NCI-H2029 treated with DMSO at 0.1 percent for 48 hours (cell line): ENCODE results near the gene SLC27A1.

Experiments
- DNase-seq: peaks from one replicate; lab custom pipeline; 2025; lab: John Stamatoyannopoulos, UW

The SLC27A1 gene

GRCh38 chr19:17470068-17470841 is at the start of gene SLC27A1:
TSS of gene SLC27A1 (plus strand) at chr19:17470524. CDS start at chr19:17470541, 17 bp downstream.
- peak; percentile 89 for DNase-seq

DNA sequence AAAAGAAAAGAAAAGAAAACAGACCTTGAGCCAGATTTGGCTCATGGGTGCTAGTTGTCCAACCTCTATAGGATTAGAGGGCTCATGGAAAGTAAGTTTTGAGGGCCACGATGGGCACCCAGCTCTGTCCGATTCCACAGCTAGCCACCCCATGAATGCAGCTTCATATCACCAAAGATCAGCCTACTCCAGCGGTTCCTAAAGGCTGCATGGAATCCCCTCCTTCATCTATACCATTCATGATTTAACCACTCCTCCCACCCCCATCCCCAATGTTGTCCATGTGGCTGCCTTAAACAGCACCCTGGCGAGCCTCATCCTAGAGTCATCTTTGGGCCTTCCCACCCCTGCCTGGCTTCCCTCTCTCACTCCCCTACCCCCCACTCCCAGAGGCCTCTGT is 48.4 kb upstream of the SLC27A1 start:
- DNase-seq: no peak

GRCh38 chr19:17423429-17424208 is 46.7 kb upstream of the SLC27A1 start:
- no peak for DNase-seq

- DNase-seq: no peak
Observed at GRCh38 chr19:17424743-17425365, 45.5 kb upstream of the SLC27A1 start.

- DNase-seq: no peak
Observed at GRCh38 chr19:17429641-17430113, 40.6 kb upstream of the SLC27A1 start.

DNA sequence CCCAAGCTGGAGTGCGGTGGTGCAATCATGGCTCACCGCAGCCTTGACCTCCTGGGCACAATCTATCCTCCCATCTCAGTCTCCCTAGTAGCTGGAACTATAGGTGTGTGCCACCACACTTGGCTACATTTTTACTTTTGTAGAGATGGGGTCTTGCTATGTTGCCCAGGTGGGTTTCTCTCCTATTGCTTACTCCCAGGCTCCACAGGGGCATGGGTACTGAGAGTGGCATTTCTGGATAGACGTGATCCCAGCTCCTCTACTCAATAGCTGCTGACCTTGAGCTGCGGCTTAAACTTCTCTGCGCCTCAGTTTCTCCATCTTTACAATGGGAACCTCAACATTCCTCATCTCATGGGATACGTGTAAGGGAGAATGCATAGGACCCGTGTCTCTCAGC is 38.9 kb upstream of the SLC27A1 start:
- DNase-seq: no peak

DNA sequence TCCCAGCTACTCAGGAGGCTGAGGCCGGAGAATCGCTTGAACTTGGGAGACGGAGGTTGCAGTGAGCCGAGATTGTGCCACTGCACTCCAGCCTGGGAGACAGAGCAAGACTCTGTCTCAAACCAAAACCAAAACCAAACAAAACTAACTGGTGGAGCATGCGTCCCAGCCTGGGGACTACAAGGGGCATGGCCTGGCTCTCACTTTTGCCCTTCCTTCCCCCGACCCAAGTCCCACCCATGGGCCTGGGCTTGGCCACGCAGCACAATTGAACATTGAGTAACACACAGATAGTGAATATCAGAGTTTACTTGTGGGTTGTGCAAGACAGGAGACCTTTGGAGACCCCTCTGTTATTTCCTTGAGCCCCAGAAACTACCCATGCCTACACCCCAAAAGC is 35.1 kb upstream of the SLC27A1 start:
- DNase-seq: no peak

- DNase-seq: no peak
Observed at GRCh38 chr19:17436094-17436873, 34.0 kb upstream of the SLC27A1 start.

DNA sequence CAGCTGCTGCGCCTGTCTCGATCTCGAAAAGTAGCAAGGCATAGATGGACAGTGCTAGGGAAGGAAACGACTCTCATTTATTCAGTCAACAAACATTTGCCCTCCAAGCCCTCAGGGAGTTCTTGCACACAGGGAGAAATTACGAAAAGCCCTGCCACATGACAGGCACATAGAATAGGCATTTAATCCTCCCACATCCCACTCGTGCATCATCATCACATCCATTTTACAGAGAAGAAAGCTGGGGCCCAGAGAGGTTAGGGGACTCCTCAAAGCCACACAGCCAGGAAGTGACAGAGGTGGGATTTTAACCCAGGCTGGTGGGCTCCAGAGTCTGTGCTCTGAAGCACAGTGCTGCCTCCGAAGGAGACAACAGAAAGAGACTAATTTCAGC is 33.5 kb upstream of the SLC27A1 start:
- DNase-seq: no peak

DNA sequence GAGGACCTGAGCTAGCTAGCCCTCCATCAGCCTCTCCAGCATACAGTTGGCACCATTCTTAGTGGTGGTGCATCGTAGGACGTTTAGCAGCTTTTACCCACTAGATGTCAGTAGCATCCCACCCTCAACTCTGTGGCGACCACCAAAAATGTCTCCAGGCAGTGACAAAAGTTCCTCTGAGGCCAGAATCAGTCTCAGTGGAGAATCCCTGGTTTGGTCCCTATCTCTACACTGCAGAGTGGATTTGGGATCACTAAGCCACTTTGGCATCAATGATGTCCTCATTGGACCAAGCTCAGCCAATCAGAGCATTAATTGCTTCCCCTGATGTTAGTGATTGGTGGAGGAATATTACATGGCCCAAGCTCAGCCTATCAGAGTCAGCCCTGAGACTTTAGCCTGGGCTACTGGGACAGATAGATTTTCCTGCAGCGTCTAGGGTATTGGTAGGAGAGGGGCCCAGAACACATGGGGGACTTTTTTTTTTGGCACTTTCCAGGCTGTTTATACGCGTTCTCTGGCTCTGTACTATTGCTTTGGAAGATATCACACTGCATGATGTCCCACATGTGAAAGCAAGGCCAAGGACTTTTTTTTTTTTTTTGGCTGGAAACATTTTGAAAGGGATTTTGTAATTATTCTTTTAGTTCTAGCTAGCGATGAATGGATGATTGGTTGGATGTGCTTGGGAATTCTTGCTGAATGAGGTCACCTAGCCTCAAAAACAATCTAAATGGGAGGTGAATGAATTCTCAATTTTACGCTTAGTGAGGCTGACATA is 28.9 kb upstream of the SLC27A1 start:
- DNase-seq: no peak

DNA sequence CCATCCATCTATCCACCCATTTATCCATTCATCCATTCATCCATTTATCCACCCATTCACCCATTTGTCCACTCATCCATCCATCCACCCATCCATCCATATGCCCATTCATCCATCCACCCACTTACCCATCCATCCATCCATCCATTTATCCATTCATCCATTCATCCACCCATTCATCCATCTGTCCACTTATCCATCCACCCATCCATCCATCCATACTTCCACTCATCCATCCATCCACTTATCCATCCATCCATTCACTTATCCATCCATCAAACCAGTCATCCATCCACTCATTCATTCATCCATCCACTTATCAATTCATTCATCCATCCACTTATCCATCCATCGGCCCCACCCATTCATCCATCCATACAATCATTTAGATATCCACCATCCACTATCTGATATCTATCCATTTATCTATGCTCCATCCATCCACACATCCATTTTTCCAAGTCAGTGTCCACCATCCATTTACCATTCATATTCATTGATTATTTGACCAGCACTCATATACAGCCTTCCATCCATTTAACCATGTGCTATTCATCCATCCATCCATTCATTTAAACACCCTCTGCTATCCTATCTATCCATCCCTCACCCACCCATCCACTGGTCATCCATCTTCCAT is 24.7 kb upstream of the SLC27A1 start:
- DNase-seq: no peak

- no peak for DNase-seq
Observed at GRCh38 chr19:17447704-17448130, 22.6 kb upstream of the SLC27A1 start.

- DNase-seq: no peak
Observed at GRCh38 chr19:17448131-17448967, 22.0 kb upstream of the SLC27A1 start, which contains the start of gene TMEM221. TSS of gene TMEM221 (minus strand) at chr19:17448668. CDS start at chr19:17448462, 206 bp downstream.

DNA sequence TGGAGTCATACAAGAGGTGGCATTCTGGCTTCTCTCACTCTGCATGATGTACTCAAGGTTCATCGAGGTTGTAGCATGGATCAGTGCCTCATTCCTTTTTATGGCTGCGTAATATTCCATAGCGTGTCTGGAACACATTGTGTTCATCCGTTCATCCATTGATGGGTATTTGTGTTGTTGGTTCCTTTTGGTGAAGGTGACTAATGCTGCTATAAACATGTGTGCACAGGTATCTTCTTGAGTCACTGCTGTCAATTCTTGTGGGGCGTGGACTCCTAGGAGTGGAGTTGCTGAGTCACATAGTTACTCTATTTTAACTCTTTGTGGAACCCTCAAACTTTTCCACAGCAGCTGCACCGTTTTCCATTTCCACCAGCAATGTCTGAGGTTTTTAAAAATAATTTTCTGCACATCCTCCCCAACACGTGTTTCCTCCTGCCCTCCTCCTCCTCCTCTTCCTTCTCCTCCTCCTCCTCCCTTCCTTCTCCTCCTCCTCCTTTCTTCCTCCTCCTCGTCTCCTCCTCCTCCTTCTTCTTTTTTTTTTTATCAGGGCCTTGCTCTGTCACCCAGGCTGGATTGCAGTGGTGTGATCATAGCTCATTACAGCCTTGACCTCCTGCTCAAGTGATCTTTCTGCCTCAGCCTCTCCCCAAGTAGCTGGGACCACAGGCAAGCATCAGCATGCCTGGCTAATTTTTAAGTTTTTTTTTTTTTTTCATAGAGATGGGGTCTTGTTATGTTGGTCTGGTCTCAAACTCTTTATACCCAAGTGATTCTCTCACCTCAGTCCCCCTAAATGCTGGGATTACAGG is 19.9 kb upstream of the SLC27A1 start:
- no peak for DNase-seq

DNA sequence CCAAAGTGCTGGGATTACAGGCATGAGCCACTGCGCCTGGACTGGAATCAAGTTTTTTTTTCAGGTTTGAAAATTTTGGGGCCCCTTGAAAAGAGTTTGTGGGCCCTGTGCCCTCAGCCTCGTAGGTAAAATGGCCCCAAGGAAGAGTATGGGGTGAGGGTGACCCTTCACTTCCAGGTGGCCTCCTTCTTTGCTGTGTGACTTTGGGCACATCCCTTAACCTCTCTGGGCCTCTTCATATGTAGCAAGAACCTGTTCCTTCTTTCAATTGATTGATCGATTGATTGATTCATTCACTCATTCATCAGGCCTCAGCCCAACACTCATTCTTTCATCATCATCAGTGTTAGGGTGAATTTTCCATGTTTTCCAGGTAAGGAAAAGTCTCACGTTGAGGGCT is 18.5 kb upstream of the SLC27A1 start:
- no peak for DNase-seq

DNA sequence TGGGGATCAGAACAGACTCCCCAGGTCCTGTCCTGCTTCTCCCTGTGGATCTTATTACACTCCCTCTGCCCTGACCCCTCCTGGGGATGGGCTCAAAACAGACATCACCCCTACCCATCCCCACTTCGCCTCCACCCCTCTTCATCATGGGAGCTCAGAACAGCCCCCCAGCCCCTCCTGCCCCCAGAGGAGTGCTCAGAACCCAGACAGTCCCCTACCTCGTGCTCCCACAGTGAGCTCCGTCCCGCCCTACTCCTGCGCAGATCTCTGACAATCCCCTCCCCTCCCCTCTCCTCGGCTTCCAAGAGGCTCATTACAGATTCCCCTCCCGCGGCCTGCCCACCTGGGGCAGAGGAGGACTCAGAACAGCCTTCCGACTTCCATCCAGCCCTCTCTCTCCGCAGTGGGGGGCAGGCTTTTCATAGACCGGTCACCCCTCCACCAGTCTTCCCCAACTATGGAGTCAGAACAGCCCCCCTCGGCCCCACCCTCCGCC is 15.7 kb upstream of the SLC27A1 start:
- no peak for DNase-seq

DNA sequence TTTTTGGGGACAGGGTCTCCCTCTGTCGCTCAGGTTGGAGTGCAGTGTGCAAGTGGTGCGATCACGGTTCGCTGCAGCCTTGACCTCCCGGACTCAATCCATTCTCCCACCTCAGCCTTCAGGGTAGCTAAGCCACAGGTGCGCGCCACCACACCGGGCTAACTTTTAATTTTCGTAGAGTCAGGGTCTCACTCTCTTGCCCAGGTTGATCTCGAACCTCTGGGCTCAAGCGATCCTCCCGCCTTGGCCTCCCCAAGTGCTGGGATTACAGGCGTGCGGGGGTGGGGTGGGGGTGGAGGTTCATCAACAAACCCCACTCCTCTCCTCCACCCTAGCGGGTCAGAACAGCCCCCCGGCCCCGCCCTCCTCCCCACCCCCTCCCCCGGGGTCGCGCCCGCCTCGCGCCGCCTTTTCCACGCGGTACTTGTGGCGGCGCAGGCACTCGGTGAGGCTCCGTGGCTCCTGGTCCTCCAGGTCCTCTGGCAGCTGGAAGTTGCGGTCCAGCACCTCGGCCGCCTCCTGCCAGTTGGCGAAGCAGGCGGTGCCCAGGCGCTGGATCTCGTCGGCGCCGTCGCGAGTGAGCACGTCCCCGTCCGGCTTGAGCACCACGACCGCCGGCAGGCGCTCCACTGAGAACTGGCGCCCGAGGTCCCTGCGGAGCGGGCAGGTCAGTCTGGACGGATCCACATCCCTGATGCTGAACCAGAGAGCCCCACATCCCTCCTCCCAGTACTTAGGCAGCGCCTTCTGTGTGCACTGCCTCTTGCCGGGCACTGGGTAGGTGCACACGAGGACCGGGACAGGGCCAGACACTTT is 14.8 kb upstream of the SLC27A1 start:
- no peak for DNase-seq

DNA sequence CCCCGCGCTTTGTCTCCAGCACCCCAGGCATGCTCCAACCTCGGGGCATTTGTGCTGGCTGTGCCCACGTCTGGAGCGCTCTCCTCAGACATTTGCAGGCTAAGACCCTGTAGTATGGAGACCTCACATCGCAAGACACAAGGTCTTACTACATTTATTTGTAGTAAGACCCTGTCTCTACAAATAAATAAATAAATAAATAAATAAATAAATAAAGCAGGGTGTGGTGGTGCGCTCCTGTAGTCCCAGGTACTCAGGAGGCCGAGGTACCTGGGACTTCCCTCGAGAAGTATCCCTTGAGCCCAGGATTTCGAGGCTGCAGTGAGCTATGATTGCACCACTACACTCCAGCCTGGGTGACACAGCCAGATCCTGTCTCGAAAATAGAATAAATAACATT is 14.2 kb upstream of the SLC27A1 start:
- DNase-seq: no peak
